GM18520 (cell line): ENCODE data around the gene YIPF5.
A peak's percentile ranks its signal among the peaks of the same experiment; 100 is the strongest.

Experiments
- ATAC-seq: cut with Tn5 transposase; IDR thresholded peaks from one replicate; pipeline ENCODE4 v1.9.1; 2021; ENCODE audit not compliant: unreplicated experiment

Gene YIPF5

DNA sequence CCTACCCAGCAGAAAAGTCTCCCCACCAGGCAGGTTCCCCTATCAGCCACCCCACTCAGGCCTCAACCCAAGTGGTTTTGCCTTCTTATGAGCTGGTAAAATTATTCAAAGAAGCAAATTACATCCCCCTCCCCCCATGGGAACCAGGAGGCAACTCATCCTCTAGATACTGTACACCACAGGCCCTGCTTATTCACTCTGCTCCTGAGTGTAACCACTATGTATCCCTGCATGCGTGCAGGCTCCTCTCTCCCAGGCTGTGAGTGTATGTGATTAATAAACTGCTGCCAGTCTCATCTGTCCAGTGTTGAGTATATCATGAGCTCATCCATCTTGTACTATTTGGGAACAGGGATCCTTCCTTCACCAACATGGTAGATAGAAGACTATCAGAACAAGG, 8.8 kb upstream of the YIPF5 start:
- ATAC-seq = no peak

DNA sequence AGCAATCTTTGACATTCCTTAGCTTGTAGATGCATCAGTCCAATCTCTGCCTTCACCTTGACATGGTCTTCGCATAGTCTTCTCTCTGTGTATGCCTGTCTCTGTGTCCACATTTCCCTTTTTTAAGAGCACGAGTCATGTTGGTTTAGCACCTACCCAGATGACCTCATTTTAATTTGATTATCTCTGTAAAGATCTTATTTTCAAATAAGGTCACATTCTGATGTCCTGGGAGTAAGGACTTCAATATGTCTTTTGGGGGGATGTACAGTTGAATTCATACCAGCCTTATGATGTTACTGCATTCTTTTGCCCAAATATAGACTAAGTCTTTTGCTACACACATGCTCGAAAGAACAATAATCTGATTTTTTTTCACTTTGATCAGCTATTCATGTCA, 7.1 kb upstream of the YIPF5 start:
- no peak for ATAC-seq

DNA sequence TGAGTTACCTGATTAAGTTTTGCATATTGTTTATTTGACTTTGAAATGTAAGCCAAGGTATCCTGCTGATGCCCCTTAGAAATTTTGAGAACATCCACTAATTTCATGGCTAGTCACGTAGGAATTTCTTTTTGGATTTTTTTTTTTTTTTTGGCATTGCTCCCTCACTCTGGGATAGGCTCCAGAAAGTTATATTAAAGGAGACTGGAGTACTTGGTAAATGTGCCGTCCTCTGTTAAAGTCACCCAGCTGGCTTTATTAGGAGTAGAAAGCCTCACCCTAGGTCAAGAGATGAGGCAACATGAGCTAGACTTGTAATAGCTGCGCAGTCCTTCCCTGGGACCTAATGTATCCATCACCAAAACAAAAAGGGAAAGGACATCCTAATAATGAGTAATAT, 3.3 kb upstream of the YIPF5 start:
- no peak for ATAC-seq

DNA sequence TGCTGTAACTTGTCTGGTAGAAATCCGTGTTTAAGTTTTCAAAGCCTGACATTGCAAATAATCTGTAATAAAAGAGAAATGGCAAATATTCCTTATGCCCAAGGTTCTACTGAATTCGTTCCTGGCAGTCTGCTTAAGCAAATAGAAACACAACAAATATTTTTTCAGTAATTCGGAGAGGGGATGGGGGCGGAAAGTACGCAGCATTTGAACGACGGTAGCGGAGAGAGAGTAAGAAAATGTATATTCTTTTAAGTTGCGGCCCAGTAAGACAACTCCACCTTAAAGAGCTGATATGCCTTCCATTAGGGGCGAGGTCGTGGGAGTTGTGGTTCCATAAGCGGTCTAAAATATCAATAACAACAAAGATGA, 569 bp downstream of the YIPF5 start:
- no peak for ATAC-seq

DNA sequence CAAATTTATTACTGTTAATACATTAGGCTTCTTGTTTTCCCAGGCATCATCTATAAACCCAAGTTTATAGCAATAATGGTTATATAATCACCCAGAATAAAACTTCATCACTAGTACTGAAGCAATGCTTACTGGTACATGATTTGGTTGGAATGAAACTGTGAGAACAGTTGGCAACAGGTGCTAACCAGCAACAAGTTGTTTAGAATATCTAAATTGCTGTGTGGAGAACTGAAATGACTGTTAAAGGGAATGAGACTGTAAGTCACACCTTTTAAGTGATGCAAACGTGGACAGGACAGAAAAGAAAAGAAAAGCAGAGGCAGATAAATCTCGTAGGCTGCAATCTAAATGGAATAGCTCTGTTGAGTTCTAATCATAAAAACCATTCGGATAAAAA, 2.5 kb downstream of the YIPF5 start:
- ATAC-seq = no peak

DNA sequence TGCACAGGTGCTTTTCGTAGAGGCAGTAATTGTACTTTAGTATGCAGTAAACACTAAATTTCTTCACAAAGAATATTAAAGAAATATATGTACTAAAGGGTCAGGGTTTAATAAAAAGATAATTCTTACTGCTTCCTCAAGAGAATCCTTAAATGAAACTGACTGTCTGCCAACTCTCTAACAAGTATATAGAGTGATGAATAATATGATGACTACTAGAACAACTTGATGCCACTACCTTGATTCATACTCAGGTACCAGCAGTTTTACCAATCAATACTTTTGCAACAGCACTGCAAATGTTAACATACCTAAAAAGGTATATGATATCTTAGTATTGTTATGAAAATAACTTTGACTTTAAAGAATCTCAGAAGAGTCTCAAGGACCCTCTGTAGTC, 3.8 kb downstream of the YIPF5 start:
- ATAC-seq = no peak

DNA sequence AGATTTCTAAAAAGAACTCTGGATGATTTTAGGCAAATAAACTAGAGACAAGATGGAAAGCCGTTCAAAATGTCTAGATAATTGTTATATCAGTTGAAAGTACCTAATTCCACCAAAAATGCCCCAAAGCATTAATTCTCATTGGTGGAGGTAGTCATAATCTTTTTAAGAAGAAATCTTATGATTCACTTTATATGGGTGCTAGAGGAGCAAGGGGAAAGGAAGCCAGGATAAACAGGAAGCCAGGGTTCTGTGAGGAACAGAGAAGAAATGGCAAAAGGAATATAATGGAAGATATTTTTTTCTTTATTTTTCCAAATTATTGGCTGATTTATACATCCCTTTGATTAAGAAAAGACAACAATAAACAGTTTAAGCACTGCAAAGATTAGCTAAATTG, 7.8 kb downstream of the YIPF5 start:
- no peak for ATAC-seq

DNA sequence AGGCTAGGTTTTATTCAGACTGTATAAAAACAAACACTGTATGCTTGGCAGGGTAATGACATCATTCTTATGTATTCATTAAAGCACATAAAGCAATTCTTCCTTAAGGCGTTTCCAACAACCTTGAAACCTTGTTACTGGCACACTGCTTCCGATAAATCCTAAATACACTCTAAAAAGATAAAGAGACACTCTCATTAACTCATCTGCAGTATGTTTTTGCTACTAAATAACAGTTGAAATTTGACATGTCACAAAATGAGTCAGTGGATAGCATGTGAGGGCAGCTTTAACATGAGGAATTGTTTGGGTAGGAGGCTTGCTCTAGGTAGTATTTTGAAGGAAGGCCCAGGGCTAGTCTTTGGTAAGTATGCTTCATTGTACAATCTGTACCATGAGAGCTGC, 13.7 kb downstream of the YIPF5 start:
- ATAC-seq = no peak

DNA sequence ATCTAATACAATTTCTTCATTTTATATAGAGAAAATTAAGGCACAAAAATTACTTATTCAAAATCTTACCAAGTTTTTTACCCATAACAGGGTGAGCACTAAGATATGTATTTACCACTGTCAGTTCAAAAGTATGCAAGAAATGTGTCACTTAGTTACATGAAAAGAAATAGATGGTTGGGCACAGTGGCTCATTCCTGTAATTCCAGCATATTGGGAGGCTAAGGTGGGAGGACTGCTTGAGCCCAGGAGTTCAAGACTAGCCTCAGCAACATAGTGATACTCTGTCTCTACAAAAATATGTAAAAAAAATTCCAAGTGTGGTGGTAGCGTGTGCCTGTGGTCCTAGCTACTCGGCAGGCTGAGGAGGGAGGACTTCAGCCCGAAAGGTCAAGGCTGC, 19.4 kb downstream of the YIPF5 start:
- ATAC-seq = no peak

DNA sequence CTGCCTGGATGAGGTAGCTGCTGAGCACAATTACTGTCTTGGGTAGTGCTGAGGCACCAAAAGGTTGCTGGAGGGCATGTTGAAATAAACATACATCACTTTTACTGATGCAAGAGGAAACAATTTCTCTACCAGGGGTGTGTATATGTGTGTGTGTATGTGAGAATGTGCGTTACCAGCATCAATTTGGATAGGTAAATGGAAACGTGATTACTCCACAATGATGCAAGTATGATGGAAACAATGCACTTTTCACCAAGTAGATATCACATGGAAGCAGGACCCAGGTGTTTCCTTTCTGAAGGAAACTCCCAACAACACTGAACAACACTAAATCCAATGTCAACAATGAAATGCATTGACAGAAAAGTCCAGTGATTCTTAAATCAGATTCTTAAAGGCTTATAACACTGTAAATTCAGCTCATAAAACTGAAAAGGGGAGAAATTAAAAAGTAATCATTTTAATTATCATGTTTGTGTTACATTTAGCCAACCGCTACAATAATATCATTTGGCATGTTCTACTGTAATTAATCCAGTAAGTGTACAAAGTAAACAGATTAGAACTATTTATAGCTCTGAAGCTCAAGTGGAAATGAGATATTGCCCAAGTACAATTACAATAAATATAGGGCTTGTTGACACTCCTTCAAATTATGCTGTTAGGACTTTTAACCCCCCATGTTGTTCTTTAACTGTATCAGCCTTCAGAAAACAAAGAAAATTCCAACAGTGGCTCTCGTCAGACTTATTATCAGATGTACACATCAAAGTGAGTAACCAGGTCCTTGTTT, 25.3 kb downstream of the YIPF5 start:
- ATAC-seq = no peak

DNA sequence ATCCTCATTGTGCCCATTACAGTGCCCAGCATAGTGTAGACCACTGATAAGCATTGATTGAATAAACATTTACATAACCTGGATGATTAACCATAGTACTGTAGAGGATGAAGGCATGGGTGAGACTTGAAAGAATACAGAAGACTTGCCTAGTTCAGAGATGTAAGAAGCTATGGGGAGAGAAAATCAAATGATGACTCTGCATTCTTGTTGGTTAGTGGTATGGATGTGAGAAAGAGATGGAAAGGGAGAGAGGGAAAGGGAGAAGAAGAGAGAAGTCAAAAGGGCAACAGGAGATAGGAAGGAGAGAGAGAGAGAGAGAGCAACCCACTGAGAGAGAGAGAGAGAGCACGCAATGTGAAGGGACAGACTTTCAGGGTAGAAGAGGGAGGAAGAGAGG, 26.8 kb downstream of the YIPF5 start:
- no peak for ATAC-seq

DNA sequence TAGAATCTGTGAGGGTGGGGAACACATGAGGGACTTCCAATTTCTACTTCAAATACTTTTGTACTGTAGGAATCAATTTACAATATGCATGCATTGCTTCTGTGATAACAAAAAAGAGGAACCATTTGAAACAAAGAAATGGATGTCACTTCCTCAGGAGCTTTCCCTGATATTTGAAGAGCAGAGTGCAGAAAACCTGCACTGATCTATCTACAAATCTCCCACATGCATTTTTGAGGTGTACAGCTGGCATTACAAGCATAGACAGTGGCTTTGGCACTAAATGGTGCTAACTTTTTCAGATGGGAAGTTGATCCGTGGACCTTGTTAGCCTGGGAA, 27.7 kb downstream of the YIPF5 start:
- no peak for ATAC-seq

DNA sequence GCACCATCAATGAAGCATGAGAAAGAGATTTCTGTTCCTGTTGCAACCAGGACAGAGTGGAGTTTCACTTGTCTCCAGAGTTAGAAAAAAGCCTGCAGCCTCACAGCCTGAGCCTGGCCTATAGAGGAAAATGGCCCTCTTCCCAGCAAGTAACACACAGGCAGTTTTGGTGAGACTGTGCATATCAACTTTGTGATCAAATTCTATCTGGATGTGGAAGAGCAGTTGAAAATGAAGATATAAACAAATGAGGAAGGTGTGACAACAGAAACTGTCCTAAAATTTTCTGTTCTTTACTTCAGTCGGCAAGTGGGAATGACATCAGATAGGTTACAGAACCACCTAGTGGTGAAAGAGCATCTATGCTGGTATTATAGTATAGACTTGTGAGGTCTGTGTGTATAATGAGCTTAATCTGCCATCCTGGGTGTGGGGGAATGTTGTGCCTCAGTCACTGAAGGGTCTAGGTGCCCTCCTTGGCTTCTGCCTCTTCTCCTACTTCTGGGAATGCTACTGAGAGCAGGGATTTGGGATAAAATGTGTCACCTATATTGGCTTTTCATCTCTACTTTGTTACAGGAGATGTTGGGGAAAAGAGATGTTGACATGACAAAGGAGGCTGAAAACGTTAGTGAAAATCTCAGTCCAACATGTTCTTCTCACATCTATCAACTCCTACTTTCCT, 28.2 kb downstream of the YIPF5 start:
- ATAC-seq = peak; percentile 85

DNA sequence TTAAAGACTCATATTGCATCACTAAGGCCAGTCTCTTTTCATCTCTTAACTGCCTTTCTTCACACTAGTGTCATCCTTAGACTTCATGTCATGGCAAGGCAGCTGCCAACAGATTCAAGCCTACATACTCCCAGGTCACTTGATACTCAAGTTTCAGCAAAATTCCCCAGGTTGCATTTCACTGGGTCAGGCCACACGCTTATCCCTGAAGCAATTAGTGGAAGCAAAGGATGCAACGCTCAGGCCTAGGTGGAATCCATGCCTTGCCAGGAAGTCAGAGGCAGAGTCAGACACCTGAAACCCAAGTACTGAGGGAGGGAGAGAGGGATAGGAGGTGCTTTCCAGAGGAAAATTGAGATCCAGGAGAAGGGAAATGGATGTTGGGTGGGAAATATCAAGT, 28.9 kb downstream of the YIPF5 start:
- no peak for ATAC-seq

DNA sequence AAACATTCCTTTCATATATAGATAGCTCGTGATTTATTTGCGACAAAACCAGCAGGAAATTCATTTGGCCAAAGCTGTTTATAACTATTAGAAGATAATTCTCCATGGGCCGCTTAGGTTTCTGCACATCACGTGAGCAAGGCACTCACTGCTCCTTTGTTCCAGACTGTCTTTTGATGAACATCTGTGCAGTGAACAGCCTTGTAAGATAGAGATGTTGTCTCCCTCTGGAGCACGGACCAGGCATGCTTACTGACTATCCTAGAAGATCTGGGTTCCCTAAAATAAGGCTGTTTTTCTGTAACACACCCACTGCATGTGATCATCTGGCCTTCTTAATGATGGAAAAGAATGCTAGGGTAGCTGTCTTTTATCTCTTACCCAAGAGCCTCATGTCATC, 30.9 kb downstream of the YIPF5 start:
- ATAC-seq = no peak

DNA sequence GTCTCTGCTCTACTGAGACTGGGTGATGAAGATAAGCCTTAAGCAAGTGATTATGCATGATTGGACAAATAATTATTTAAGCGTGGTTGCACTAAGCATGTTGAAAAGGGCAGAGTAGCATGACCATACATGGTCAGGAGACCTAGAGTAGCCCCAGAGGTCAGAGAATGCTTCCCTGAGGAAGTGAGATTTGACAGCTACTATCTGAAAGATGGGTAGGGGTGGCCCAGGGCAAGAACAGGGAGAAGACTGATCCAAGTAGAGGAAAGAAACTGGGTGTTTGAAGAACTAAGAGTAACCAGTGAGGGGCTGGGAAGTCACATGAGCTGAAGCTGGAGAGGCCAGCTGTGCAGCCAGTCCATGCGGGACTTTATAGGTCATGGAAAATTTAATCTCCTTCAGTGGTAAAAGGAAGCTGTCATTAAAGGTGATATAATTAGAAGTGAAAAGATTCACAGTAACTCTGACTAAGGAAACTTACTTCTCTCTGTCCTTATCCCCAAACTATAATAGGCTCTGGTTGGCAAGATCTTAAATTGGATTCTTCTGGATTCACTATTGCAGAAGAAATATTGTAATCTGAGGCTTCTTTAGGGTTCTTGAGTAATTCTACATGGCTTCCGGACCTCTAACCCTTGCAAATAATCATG, 35.2 kb downstream of the YIPF5 start:
- no peak for ATAC-seq

DNA sequence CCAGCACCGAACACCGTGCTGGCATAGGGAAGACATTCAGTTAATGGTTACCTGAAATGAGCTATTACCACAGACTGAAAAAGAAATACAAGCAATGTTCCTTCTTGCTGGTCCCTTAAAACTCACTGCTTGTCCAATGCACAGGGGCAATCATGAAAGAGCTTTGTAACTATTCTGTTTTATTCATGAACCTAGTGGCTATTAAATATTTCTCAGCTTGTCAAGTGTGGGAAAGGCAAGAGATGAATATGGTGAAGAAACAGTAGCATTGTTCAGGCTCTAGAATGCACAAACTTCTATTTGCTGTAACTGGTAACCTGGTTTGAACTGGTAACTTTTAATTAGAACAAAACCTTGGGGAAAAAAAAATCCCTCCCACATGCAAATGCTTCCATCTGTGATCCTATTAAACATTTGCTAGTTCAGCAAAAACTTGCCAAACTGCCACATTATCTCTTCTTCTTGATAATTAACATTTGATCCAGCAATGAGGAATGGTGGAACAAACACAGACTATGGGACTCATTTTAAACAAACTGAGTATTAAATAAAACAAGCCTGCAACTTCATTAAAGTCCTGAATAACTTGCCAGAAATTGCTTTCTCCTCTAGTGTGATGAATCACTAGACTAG, 36.1 kb downstream of the YIPF5 start:
- no peak for ATAC-seq

DNA sequence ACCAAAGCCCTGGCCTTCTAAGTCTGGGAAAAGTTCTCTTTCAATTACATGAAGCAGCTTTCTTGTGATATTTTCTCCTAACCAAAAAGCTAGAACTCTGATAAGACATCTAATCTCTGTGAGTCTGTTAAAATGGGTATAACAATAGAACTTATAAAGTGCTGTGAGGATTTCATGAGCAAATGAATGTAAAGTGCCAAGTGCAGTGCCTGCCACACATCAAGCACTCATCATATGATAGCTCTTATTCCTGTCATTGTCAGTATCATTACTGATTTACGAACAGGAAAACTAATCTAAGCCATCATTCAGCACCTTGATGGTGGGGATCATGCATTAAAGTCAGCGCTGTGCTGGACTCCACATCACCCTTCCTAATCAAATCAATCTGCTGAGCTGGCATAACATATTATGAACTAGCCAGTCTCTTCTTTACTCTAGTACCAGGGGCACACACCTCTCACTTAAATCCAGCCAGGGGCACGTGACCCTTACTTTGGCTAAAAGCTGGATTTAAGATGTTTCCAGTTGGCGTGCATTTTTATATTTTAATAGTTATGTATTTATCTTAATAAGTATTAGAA, 37.3 kb downstream of the YIPF5 start:
- ATAC-seq = no peak

DNA sequence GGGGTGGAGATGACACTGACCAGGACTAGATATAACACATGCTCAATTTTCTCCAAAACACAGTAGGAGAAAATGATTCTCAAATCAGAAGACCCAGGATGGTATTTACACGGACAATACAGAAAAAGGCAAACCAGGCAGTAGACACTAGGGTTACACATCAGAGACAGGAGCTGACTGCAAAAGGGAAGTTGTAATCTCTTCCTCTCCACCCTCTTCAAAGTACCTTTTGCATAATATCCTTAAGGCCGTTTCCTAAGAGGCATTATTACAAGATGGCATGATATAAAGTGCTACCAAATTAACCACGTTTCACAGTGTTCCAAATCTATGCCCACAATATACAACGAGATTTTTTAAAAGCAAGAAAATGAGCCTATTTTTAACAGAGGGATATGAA, 39.2 kb downstream of the YIPF5 start:
- no peak for ATAC-seq

DNA sequence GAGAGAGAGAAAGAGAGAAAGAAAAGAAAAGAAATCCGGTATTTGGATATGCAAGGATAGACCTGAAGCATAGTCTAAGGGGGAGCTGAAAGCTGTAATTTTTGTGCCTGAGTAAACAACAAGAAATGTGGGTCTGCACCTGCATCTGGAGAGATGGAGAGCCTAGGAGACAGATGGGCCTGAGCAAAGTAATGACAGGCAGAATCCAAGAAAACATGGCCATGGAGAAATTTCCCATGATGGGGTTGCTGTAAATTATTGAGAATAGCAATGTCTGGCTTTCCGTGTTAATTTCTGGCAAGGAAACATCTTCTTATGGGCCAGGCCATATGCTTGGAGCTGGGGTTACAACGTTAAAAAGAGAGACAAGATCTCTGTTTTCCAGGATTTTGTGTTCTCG, 40.2 kb downstream of the YIPF5 start:
- ATAC-seq = no peak

DNA sequence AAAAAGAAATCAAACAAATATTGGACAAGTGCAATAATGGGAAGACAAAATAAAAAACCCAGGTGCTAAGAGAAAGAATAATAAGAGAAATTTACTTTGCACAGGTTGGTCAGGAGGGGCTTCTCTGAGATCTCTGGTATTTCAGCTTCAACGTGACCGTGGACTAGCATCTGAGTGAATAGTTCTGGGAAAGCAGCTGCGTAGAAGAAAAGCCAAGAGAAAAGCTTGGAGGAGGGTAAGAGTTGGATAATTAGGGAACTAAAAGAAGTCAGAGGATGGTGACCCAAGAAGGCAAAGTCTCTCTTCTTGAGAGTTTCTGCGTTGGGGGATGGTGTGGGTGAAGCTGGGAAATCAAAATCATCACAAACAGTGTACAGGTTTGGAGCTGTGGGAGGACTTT, 41.6 kb downstream of the YIPF5 start:
- ATAC-seq = no peak

DNA sequence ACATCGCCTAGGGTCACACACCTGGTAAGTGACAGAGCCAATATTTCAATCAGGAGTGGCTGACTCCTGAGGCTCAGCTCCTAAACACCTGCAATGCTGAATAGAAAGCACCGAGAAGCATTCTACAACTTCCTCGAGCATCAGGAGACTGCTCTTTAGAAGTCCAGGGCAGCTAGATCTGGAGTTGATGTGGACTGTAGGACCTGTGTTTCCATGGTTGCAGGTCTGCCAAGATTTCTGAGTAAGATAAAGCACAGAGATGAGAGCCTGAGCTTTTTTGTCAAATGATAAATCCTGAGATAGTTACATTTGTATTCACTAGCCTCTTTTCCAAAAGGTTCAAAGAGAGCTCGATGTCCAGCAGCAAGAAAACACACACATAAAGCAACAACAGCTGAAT, 43.8 kb downstream of the YIPF5 start:
- no peak for ATAC-seq
